Stimulated activated CD4-positive, alpha-beta T cell treated with anti-CD3 and anti-CD28 coated beads, Interleukin-4, amount 100 ng/mL, for 24 hours (primary cell): Measurements from ENCODE around the gene SARS1.
A peak's percentile ranks its signal among the peaks of the same experiment; 100 is the strongest.
"Not testable (repeated sequence)": the region's sequence is repeated elsewhere in the genome, so short reads cannot be mapped to it uniquely, and the experiment has no call there.

Experiments
- DNase-seq: peaks from one replicate; pipeline ENCODE4 v3.0.0-alpha.2; 2020

Gene SARS1

DNA sequence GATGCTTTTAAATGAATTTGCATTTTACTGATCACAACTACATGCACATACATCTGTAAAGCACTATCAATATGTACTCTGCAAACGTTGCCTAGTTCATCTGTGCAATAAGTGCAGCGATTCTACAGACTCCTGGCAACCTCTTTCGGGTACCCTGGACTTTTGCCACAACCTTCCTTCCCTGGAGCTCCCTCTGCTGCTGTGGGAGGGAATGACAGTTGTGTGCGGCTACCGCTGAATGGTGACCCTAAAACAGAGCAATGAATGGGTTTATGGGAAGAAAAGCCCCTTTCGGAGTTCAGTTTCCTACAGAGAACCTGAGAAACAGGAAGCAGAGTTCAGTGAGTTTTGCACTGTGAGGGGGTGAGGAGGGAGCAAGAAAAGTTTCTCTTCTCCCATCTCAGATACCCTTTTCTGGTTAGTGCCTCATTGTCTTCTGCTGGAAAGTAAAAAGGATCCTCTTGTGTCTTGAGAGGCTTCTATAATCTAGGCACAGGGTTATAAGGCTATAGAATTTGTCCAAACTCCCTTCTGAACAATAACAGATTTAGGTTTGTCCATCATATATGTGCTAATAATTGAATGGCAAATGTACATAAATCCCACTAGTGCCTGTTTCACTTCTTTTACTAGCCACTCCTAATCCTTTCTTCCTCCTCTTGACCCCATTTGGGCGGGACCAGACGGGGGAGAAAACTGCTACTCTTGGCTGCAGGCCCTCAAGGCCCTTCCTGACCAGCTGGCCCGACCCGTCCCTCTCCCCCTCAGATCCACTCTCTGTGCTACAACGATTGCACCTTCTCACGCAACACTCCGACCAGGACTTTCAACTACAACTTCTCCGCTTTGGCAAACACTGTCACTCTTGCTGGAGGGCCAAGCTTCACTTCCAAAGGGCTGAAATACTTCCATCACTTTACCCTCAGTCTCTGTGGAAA lies 19.8 kb upstream of the SARS1 start:
- peak; percentile 63 for DNase-seq

DNA sequence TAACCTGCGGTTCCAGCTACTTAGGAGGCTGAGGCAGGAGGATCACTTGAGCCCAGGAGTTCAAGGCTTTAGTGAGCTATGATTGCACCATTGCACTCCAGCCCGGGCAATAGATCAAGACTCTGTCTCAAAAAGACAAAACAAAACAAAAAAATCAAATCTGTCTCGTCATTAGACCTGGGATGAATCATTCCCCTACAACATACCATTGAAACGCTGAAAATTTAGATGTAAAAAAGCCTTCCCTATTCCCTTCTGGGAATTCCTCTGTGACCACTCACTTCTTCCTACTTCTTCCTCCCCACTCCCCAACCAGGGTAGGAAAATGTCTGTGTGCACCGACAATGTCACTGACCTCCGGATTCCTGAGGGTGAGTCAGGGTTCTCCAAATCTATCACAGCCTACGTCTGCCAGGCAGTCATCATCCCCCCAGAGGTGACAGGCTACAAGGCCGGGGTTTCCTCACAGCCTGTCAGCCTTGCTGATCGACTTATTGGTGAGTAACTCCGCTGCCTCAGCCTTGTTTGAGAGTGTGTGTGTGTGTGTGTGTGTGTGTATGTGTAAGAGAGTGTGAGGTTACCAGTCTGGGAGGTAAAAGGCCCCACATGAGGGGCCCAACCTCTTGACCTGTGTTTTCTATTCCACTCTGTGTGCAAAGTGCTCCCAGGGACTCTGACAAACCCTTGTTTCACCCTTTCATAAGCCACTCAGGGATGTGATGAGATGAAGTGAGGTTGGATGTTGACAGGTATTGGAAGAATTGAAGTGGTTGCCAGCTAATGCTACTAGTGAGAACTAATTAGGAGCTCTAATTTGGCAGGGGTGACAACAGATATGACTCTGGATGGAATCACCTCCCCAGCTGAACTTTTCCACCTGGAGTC lies 16.3 kb upstream of the SARS1 start:
- peak; percentile 19 for DNase-seq

DNA sequence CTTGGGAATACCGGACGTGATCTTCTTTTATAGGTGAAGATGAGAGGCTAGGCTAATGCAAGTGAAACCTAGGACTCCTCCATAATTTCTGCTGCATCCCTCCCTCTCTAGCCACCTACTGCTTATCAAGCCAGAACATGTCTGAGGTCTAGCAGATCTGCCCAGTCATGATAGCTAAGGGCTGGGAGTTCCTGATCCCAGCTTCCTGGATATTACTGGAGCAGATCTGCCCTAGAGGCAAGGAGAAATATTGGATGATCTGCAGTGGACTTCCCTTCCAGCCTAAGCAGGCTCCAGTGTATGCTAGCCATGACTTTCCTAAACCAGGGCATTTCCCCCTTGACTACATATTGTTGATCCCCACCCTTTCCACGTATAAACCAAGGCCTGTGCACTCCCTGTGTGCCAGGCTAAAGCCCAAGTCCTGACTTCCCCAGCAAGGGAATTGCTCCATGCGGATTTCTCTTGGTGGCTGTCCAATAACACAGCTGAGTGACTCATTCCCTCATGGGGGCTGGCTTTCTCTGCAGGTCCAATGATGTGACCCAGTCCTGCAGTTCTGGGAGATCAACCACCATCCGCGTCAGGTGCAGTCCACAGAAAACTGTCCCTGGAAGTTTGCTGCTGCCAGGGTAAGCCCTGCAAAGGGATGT lies 15.5 kb upstream of the SARS1 start:
- DNase-seq: no peak

DNA sequence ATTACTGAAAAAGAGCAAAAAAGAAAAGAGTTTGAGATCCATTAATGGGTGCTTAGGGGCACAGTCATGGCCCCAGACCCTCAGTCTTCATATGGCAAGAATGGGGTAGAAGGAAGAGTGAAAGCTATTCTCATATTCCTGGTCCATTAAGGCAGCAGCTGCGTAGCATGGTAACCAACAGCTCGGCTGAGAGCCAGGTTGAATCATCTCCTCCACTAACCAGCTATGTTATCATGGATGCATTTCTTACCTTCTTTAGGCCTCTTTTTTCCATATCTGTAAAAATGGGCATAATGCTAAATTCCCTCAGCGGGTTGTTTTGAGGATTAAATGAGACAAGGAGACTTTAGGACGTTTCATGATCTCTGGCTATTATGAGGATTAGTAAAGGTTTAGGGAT lies 15.0 kb upstream of the SARS1 start:
- DNase-seq: no peak

DNA sequence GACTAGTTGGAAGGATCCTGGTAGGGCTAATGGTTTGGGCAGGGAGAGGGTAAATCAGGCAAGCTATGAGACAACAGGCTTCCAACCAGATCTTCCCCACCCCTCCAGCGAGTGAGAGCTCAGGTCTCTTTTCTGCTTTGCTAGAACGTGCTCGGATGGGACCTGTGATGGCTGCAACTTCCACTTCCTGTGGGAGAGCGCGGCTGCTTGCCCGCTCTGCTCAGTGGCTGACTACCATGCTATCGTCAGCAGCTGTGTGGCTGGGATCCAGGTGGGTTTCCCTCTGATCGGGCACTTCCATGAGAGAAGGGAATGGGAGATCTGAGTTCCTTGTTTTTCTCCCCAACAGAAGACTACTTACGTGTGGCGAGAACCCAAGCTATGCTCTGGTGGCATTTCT lies 14.0 kb upstream of the SARS1 start:
- no peak for DNase-seq

DNA sequence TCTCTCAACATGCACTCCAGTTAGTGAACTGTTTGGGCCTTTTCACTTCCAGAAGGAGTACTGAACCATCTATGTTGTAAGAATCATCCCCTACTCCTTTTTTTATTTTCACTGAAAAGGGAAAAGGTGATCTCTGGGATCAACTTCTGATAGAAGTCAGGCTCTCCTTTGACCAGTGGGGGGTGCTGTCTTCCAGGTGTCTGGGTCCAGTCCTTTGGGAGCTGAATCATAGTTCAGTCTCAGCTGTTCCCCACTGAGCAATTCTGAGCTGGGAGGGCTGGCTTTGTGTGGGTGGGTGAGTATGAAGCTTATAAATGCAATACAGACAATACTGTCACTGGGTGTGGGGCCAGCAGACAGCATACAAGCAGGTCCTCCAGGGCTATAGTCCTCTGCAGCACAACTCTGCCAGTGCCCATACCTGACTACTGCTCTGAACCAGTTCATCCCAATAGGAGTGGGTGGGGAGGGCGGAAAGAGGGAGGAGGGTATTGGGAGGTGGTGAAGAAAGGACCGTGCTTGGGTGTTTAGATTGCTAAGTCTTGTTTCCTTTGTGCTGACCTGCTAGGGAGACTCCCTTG lies 12.5 kb upstream of the SARS1 start:
- DNase-seq: peak; percentile 85

DNA sequence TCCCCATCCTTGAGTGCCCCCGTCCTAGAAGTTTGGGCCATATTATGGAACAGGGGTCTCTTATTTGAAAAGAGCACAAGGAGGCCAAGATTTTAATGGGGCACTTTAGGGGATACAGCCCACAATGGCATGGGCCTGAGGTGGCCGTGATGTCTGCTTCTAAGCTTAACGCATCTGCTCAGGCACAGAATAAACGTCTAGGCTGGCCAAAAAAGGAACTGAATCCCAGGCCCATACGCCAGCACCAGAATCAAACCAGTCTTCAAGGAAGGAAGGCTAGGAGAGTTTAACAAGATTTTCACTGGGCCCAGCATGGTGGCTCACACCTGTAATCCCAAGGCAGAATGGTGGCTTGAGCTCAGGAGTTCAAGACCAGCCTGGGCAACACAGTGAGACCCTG lies 9.2 kb upstream of the SARS1 start:
- DNase-seq: no peak

DNA sequence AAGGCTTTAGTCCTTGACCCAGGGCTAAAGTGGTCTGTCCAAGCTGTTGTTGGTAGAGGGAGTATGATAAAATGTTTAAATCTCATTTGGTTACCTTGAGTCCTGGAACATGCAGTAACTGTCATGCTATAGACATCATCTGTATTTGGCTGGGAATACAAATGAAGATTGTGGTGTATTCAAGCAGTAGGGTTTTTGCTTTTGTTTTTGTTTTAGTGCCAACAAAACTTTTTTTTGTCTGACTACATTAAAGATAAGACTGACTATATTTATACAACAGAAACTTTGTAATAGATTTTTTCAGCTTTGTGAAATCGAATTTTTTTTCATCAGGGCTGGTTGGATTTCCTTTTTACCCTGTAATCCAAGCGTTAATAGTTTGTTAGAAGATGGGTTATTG lies 7.4 kb upstream of the SARS1 start:
- DNase-seq: no peak

DNA sequence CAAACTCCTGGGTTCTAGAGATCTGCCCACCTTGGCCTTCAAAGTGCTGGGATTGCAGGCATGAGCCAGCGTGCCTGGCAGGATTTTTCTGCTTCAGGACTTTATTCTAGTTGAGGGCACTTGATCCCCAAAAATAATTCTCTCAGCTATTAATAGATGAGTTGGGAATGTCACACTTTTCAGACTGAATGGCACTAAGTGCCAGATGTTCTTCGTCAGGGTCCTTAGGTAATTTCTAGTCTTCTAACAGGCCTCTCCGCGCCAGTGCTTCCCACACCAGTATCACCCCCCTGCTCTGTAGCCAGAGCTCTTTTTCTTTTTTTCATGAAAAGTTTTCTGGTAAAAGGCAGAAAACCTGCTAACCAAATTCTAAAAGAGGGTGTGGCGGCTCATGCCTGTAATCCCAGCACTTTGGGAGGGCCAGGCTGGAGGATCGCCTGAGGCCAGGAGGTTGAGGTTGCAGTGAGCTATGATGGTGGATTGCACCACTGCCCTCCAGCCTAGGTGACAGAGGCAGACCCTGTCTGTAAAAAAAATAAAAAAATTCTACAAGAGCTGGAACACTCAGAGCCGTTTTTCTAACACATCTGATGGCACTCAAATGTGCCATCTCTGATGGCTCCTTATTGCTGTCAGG lies 6.1 kb upstream of the SARS1 start:
- DNase-seq: no peak

DNA sequence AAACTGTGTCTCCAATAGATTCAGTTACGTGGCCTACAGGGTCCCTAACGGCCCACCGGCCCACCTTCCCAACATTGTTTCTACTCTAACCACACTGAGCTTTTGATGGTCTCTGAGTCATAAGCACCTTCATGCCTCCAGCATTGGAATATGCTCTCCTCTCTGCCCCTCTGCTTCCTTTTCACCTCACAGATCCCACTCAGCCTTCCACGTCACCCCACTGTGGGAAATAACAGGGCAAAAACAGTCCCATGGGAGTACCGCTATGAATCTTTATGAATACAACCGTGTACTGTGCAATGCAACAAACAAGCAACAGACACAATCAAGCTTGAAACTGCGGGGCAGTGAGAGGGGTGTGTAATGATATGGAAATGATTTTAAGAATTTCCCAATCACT lies 5.3 kb upstream of the SARS1 start:
- no peak for DNase-seq

DNA sequence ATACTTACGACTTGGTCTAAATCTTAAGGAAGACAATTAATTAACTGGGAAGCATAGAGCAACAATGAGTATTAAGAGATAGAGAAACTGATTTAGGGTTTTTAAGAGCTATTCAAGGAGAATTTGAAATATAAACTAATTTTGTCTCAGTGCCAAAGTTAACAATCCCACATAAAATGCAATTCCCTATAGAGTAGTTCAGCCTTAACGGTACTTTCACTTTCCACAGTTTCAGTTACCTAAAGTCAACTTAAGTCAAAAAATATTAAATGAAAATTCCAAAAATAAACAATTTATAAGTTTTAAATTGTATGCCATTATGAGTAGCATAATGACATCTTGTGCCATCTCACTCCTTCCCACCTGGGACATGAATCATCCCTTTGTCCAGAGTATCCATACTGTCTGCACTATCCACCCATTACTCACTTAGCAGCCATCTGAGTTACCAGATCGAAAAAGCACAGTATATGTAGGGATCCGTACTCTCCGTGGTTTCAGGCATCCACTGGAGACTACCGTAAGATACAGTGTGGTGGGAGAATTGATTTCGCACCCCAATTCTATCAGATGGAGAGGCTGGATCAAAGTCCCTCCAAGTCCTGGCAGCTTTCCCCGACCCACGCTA lies 4.8 kb upstream of the SARS1 start:
- no peak for DNase-seq

DNA sequence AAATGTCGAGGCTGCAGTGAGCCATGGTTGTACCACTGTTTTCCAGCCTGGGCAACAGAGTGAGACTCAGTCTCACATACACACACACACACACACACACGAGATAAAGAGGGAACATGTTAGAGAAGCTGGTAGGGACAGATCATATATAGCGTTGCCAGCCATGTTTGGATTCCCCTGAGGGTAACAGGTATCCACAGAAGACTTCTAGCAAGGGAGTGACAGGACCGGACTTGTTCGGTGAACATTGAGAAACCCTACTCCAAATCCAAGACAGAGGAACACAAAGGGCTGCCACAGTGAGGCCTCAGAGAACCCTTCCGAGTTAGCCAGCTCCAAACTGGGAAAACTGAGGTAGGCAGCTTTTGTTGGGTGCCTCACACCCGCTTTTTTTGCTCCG lies 3.7 kb upstream of the SARS1 start:
- no peak for DNase-seq

DNA sequence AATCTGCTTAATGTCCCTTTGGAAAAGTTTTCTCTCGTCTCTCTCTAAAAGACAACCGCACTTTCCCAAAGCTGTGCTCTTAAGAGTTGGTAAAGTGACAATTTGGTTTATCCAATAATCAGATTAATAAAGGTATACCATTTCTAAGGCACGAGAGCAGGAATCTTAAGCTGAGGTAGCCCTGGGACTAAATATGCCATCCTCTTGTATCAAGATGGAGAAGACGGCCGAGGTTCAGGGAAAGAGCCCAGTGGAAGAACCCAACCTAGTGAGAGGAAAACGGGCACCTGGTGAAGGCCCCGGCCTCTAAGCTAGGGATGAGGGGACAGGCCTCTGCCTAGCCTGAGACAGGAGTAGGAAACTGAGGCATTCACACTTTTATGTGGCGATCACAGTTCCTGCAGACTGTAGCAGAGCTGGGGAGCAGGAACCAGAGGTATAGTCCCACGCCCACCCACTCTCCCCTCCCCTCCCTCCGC lies 334 bp upstream of the SARS1 start:
- DNase-seq: no peak

DNA sequence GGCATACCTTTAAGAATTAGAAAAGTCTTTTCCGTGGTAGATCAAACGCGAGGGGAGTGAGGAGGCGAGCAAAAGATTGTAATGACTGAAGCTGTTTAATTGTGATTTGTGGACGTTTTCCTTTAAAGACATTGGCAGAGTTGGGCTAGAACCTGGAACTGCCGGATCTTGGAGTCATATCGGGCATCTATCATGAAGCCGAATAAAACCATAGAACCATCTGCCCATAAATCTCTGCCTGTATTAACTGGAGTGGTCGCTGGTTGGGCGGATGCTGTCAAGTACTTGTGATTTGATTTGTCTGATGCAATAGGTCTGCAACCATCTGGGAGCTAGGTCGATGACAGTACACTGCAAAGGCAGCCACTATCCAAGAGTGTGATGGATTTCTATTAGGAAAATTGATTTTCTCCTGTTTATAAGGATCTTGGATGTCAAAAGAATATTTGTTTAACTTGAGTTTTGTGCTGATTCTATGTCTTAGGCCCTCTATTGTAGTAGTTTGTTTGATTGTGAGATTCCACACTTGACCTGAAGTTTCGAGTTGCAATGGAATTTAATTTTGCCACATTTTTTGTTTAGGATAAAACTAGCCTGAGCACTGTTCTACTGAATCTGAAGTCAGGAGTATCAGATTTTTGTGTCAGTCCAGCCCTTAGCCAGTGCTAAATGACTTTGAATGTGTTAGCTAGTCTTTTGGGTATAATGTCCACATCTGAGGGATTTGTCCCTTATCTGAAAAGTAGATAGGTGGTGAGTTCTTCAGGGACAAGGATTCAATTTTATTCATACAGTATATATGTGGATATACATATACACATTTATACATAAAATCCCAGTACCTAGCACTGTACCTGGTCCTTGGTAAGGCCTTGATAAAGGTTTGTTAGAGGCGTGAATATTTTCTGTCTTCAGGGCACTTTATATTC lies 1.2 kb downstream of the SARS1 start:
- DNase-seq: peak; percentile 52

DNA sequence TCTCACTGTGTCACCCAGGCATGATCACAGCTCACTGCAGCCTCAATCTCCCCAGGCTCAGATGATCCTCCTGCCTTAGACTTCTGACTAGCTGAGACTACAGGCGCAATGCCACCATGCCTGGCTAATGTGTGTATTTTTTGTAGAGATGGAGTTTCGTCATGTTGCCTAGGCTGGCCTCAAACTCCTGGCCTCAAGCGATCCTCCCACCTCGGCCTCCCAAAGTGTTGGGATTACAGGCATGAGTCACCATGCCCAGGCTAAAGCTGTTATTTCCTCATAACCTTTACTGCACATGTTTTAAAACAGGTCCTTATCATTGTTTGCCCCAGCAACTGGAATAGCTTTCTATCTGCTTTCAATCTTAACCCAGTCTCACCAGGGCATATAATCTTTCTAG lies 2.9 kb downstream of the SARS1 start:
- no peak for DNase-seq

DNA sequence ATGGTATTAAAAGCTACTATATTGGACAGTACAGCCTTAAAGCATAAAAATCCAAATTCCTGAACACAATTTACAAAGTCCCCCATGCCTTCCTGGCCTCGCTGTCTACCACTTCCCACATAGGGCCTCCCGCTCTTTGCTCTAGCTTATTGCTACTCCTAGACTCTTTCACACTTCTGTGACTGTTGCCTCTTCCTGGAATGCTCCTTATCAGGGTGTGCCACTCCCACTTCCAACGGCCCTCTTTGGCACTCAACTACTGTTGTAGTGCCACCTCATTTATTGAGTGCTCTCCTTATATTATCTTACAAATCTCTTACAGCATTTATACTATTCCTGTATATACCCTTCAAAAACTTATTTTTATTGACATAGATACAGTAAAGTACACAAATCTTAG lies 4.8 kb downstream of the SARS1 start:
- DNase-seq: no peak

DNA sequence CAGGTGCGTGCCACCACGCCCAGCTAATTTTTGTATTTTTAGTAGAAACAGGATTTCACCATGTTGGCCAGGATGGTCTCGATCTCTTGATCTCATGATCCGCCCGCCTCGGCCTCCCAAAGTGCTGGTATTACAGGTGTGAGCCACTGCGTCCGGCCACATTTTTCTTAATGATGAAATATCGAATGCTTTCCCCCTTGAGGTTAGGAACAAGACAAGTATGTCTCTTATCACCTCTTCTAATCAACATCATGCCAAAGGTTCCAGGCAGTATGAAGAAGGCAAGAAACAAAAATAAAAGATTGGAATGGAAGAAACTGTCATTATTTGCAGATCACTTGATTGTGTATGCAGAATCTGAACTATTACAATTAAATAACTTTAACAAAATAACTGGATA lies 7.5 kb downstream of the SARS1 start:
- DNase-seq: not testable (repeated sequence)

DNA sequence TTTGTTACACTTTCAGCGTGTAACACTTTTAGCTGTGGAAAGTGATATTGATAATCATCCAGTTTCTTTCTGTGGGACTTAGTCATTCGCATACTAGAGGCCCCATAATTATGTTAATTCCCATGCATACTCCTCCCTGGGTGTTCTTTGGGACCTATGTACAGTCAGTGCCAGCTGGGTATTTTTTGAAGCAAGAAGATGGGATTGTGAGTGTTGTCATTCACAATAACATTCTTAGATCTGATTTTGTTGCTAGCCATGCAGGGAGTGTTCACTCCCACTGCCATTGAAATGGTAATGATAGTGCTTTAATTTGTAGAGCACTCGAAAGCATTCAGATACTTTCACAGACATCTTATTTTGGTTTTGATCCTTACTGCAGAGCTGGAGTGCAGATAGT lies 11.6 kb downstream of the SARS1 start:
- DNase-seq: no peak

DNA sequence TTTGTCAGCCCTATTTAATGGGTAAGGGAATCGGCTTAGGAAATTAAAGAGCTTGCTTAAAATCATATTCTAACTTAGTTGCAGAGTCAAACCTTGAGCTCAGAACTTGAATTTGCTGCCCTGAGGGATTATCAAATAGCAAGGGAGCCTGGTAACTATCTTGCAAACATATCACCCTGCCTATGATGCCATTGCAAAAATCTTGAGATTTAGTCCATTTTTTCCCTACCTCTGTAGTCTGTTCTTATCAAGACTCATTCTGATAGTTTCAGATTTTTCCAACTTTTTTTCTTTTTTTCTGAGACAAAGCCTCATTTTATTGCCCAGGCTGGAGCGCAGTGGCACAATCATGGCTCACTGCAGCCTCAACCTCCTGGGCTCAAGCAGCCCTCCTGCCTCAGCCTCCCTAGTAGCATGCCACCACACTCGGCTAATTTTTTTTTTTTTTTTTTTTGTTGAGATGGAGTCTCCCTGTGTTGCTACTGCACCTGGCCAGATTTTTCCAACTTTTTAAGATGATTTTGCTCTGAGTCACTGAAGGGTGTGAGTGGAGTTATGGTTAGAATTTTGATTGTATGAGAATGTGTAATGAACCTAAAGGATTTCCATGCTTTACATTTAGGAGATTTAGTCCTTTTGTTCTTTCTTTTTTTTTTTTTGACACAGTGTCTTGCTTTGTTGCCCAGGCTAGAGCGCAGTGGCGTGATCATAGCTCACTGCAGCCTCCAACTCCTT lies 12.2 kb downstream of the SARS1 start:
- no peak for DNase-seq

DNA sequence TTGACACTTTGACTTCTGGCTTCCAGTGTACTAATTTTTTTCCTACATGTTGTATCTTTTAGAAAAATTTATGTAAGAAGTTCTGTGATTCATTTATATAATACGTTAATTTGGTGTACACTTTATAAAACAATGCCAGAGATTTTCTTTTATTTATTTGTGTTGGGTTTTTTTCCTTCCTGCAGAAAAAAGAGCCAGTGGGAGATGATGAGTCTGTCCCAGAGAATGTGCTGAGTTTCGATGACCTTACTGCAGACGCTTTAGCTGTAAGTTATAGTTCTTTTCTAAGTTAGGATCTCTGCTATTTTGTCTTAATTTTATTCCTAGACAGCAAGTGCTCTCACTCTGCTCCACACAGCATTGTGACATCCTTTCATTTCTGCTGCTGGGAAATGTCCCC lies 14.4 kb downstream of the SARS1 start:
- no peak for DNase-seq
